Stimulated activated CD4-positive, alpha-beta T cell treated with anti-CD3 and anti-CD28 coated beads, Interleukin-15, amount 100 ng/mL, for 24 hours (primary cell): ENCODE measurements around the gene SNX12.
"Not testable (repeated sequence)": the region's sequence is repeated elsewhere in the genome, so short reads cannot be mapped to it uniquely, and the experiment has no call there.

Source experiments
- DNase-seq: peaks from one replicate; pipeline ENCODE4 v3.0.0-alpha.2; 2020

SNX12 gene

DNA sequence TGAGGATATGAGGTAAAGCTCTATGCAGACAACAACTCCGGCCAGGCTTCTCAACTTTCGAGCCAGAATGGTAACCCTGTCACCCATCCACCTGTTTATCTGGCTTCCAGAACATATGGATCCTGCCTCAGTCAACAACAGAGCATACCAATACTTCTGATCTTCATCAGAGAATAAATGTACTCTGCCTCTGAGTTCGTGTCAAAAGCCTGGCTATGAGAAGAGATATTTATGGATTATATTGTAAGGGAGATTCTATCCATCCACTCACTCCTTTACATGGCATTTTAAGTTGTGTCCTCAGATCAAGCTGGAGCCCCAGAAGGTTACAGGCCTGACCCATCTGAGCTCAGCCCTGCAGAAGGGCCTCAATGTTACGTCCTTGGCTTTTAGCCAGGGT, 17.8 kb upstream of the SNX12 start:
- no peak for DNase-seq

DNA sequence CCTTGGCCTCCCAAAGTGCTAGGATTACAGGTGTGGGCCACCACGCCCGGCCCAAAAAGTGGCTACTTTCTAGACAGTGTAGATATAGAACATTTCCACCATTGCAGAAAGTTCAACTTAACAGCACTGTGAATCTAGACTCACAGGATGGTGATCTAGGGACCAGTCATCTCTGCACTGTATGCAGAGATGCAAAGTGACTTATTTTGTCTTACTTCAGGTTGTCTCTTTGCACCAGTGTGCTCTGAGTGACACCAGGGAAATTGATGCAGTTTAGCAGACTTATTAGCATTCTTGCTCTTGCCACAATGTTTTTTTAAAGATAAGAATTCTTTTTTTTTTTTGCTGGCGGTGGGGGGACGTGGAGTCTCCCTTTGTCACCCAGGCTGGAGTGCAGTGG, 14.7 kb upstream of the SNX12 start:
- DNase-seq: no peak

GRCh38 chrX:71082124-71082647, 14.1 kb upstream of the SNX12 start:
- no peak for DNase-seq

- no peak for DNase-seq
Observed at GRCh38 chrX:71081330-71082123, 13.4 kb upstream of the SNX12 start.

- no peak for DNase-seq
Observed at GRCh38 chrX:71070531-71070930, 2.4 kb upstream of the SNX12 start.

DNA sequence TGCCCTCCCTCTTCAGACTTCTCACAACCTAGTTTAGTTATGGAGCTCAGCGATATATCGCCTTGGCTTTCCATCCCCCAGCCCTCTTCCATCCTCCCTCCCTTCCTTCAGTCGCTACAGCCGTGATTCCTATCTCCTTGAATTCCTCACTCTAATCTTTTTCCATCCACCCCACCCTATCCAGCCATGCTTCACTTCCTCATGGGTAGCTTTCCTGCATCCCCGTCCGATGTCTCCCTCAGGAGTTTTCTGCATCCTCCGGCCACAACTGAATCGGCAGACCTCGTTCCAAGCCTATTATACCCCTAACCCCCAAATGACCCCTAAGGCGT, 456 bp downstream of the SNX12 start:
- DNase-seq: no peak

DNA sequence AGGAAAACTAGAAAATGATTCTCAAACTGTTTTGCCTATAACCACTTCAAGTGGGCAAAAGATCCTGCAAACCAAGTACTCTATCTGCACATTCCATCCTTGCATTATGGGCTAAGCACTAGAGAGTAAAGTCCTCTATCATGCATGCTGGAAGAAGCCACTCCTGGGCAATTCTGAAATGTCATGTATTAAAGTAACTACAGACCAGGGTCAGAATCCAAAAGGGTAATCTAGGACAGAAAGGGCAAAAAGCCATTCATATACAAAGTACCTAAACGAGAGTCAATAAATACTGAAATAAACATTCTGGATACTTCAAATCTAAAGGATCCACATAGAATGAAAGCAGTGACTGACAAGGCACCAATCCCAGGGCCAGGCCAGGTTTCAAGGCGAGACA, 1.0 kb downstream of the SNX12 start:
- DNase-seq: no peak

- no peak for DNase-seq
Observed at GRCh38 chrX:71060127-71060526, 8.0 kb downstream of the SNX12 start.

- DNase-seq: no peak
Observed at GRCh38 chrX:71057848-71058530, 10.1 kb downstream of the SNX12 start.

DNA sequence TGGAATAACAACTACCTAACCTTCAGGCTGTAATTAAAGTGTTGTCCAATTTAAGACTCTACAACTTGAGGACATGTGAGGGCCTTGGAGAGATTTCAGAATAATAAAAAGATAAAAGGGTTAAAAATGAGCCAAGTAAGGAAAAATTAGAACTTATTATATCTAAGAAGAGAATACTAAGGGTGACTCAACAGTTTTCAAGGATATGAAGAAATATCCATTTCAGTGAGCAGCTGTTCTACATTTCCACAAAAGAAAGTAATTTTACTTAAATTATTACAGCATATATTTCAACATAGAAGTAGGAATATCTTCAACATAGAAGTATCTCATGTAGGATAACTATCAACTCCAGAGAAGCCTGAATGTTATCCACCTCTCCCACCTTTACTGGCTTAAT, 11.3 kb downstream of the SNX12 start:
- no peak for DNase-seq

GRCh38 chrX:71053217-71053621, 14.9 kb downstream of the SNX12 start:
- DNase-seq: no peak

- no peak for DNase-seq
Observed at GRCh38 chrX:71052721-71053120, 15.4 kb downstream of the SNX12 start.

GRCh38 chrX:71047891-71048290, 20.2 kb downstream of the SNX12 start:
- DNase-seq: not testable (repeated sequence)

GRCh38 chrX:71017396-71017939, 50.7 kb downstream of the SNX12 start:
- DNase-seq: no peak
